Thyroid gland (tissue), 4 donors: ENCODE data around the gene PRKCA.

Experiments
- POLR2A ChIP-seq, 2 donors: fragments of 450-650 bp; IDR thresholded peaks; one replicate each; pipeline ENCODE4 v1.6.1; 2017; ENCODE audit warnings: antibody characterized with exemption in 2 of 2, mild to moderate bottlenecking in 2 of 2, moderate library complexity in 1 of 2
- TF ChIP-seq, protein P1 (sequence below), 6 experiments: fragments of 200-600 bp in 3 of 6; fragments of 450-650 bp in 3 of 6; sonication (generic) in 3 of 6; IDR thresholded peaks; one replicate each; pipeline ENCODE4 v1.5.1; 2016 to 2019; ENCODE audit warnings: antibody characterized with exemption in 6 of 6, mild to moderate bottlenecking in 2 of 6, inconsistent platforms in 1 of 6, moderate library complexity in 1 of 6

DNA sequence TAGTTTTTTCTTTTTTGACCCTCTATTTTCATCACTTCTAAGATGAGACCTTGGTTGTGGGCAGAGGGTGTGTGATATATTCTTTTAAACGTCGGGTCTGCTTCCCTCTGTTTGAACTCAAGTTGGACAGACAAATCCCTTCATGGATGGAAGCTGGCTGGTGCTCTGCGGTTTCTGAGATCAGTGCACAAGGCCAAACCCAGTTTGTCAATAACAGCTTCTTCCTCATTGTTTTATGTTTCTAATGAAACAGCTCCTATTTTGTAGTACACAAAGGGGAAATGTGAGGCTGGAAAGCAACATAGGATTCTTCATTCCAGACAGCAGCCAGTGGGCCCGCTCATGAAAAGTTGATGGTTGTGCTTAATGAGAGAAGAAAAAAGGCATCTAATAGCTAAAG, 159.6 kb downstream of the PRKCA start:
- TF ChIP-seq, protein P1, sequence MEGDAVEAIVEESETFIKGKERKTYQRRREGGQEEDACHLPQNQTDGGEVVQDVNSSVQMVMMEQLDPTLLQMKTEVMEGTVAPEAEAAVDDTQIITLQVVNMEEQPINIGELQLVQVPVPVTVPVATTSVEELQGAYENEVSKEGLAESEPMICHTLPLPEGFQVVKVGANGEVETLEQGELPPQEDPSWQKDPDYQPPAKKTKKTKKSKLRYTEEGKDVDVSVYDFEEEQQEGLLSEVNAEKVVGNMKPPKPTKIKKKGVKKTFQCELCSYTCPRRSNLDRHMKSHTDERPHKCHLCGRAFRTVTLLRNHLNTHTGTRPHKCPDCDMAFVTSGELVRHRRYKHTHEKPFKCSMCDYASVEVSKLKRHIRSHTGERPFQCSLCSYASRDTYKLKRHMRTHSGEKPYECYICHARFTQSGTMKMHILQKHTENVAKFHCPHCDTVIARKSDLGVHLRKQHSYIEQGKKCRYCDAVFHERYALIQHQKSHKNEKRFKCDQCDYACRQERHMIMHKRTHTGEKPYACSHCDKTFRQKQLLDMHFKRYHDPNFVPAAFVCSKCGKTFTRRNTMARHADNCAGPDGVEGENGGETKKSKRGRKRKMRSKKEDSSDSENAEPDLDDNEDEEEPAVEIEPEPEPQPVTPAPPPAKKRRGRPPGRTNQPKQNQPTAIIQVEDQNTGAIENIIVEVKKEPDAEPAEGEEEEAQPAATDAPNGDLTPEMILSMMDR (IDR thresholded peaks at IDR 0.05), result no peak
- no peak for TF ChIP-seq POLR2A (IDR thresholded peaks at IDR 0.05)
